Dedifferentiated amniotic fluid mesenchymal stem cell (primary cell): ENCODE data around the gene CRY2.
"Not testable (repeated sequence)": the region's sequence is repeated elsewhere in the genome, so short reads cannot be mapped to it uniquely, and the experiment has no call there.

Source experiments
- DNase-seq: peaks from one replicate; pipeline ENCODE4 v3.0.0-alpha.2; 2016; ENCODE audit errors: extremely low spot score

CRY2 gene

DNA sequence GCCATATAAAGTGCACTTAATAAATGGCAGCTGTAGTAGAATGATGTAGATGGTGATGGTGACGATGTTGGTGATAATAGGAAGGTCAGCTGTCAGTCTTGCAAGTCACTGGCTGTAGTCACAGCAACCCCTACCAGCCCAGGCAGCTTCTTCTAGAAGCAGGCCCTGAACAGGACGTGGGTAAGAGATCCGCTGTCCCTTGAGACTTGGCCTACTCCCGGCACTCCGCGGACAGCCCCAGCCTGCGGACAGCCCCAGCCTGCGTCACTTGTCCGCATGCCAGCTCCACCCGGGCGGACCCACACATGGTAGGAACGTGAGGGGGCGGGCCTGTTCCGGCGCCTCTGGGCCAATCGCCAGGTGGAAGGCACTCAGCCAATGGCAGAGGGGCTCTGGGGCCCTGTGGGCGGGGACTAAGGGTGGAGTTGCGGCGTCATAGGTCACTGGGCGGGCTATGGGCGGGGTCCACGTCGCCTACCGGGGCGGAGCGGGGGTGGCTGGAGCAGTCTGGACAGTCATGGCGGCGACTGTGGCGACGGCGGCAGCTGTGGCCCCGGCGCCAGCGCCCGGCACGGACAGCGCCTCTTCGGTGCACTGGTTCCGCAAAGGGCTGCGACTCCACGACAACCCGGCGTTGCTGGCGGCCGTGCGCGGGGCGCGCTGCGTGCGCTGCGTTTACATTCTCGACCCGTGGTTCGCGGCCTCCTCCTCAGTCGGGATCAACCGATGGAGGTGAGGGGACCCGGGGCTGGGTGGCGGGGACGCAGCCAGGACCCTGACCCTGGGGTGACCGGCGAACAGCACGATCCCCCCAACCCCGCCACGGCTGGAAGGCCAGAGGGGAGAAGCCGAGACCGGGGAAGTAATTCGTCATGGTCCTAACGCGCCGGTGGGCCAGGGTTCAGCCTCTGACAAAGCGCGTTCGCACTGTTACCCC, at the start of gene CRY2:
CRY2 (plus strand) TSS at position 502 of the 937 bp plus-strand sequence; CDS start at position 518, 16 bp downstream.
- DNase-seq: peak; percentile 96

DNA sequence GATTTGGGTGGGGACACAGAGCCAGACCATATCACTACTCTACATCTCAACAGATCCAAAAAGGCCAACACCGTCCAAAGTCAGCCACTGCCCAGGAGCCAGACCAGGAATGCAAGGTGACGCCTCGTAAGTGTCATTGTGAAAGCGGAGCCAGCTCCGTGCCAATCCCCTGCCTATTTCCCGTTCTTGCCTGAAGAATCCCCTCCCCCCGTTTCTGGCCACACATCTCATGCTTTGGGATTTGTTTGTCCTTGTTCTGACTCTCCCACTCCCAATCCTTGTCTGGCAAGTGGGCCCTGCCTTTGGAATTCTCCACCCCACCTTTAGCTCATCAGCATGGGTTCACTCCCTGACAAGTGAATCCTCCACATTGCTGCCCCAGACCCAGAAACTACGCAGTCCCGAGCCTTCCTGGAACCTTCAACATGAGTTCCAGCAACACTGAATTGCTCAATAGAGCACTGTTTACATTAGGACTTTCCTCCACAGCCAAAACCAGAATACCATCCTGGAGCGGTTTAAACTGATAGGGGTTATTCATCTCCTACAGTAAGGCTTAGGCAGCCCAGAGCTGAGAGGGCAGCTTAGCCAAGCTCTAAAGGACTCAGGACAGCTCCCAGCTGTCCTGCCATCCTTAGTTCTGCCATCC, 48.4 kb upstream of the CRY2 start:
- no peak for DNase-seq

DNA sequence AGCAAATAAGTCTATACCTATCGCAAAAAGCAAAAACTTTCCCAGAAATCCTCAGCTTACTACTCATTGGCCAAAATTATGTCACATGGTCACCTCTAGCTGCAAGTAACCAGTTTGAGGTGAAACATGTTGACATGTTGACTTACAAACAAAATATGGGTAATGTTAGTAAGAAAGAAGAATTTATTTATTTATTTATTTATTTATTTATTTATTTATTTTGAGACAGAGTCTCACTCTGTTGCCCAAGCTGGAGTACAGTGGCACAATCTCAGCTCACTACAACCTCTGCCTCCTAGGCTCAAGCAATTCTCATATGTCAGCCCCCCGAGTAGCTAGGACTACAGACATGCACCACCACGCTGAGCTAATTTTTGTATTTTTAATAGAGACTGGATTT, 47.7 kb upstream of the CRY2 start:
- DNase-seq: no peak

DNA sequence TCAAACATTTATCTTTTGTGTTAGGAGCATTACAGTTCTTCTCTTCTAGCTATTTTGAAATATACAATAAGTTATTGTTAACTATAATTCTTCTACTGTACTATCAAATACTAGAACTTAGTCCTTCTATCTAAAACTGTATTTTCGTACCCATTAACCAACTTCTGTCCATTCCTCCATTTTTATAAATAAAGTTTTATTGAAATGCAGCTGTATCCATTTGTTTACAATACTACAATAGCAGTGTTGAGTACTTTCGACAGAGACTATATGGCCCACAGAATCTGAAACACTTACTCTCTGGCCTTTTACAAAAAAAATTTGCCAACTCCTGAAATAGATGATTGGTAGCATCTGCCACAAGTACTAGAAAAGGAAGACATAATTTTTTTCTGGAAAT, 47.0 kb upstream of the CRY2 start:
- DNase-seq: no peak

DNA sequence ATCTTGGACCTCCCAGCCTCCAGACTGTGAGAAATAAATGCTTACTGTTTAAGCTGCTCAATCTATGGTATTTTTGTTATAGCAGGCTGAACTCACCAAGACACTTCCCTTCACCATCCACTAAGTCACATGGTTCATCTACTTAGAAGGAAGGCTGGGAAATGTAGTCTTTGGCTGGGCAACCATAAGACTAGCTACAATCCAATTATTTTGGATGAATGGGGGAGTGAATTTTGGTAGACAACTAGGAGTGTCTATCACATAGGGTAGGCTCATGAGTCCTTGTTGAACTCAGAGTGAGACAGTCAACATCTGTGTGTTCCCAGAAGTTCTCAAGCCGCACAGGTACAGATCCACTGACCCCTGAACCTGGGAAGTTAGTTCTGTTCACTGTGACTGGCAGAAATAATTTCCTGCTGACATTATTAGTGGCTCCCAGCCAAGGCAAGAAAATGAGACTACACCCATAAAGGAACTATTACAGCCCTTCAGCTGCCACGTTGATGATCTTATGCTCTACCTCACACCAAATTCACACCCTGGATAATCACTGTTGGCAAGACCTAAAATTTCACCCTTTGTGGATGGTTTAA, 45.5 kb upstream of the CRY2 start:
- no peak for DNase-seq

DNA sequence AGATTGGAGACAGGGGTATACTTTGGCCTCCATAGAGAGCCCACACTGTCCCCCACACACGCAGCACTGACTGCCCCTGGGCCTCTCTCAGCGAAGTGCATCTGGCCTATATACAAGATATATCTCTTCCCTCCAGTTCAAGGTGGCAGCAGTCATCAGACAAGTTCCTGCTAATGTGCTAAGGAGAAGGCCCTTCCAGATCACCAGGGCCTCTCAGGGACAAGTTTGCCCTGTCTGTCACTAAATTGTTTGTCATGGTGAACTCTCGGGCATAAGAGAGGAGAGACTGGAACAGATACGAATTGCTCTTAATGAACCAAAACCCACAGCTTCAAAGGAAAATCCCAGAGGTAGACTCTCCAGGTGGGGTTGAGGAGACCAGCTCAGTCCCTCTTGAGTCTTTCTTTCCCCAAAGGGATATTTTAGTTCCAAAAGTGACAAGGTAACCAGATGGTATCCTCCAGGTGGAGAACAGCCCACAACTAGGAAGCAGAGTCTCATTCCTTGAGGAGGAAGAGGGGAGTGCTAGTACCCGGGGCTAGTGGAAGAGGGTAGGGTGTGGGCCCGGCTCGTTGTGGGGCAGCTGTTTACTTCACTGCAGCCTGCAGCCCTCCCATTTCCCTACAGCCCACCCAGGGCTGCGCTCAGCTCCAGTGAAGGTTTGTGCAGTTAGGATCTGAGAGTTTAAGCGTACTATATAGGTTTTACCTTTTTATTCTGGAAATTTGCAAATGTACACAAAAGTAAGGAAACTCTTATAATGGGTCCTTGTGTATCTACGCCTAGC, 44.6 kb upstream of the CRY2 start:
- no peak for DNase-seq

DNA sequence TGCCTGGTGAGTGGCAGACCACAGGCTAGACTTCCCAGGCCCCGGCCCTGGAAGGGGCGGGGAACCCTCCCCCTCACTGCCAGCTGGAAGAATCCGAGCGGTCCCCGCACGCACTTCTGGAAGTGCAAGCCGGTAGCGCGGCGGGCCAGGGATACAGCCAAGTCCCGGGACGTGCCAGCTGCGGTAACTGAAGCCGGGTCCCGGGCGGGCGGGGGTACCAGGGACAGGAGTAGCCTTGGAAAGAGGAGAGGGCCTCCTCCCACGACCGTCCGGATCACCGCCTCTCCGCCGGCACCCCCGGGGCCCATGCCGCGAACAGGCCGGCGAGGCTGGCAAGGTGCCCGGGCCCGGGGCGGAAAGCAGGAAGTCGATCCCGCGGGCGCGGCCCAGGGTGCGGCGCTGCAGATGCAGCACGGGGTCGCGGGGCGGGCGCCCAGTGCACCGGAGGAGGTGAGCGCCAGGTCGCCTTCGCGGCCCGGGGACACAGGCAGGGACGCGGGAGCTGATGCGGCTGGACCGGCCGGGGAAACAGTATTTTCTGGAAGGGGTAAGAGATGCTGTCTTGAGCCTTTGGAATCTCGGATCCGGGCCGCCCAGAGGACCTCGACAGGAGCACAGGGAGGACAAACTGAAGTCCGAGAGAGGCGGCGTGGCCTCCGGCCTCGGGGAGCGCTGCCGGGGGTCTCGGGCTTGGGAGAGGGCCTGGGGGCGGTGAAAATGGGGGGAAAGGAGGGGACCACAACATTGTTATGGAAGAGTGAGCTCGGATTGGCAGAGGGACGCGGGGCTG, 43.1 kb upstream of the CRY2 start:
- DNase-seq: peak; percentile 25

DNA sequence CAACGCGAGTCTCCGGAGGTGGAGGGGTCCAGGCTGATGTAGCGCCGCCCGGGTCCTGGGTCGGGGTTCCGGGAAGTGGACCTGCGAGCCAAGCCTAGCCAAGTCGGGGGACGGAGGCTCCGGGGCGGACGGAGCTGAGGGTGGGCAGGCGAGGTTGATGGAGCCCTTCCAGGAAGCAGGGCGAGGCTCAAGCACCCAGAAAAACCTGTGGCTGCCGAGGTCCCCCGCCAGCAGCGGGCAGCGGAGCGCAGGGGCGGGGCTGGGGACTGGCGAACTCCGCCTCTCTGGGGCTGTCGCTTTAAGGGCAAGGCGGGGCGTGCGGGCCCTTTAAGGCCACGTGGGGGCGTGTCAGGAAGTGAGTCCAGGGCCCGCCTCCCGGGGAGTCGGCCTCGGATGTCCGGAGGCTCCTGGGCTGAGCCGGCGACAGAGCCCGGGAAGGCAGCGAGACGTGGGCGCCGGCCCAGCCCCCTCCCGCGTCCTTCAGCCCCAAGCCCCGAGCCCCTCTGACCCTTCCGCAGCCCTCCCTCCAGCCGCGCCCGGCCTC, 42.4 kb upstream of the CRY2 start, which contains the start of gene SLC35C1:
SLC35C1 (plus strand) TSS at position 389 of the 544 bp plus-strand sequence. CDS start 653 bp downstream, outside the sequence.
- peak; percentile 95 for DNase-seq

DNA sequence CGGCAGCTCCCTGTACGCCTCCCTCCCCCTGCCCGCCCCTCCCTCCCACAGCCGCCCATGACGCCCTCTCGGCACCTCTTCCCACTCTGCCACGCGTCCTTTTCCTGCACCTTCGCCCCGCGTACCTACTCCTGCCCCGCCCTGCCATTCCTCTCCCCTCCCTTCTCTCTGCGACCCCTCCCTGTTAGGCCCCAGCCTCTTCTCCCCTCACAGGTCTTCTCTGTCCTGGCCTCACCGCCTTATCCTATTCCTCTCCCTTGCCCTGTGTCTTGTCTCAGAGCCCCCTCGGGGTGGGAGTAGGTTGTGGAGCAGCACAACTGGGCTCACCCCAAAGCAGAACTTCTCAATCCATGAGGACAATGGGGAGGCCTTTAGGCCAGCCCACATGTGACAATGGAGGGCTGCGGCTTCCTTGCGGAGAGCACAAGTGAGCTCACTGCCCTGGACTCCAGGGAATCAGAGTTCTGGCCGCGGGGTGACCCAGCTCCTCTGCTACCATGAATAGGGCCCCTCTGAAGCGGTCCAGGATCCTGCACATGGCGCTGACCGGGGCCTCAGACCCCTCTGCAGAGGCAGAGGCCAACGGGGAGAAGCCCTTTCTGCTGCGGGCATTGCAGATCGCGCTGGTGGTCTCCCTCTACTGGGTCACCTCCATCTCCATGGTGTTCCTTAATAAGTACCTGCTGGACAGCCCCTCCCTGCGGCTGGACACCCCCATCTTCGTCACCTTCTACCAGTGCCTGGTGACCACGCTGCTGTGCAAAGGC, 41.8 kb upstream of the CRY2 start:
- DNase-seq: no peak

DNA sequence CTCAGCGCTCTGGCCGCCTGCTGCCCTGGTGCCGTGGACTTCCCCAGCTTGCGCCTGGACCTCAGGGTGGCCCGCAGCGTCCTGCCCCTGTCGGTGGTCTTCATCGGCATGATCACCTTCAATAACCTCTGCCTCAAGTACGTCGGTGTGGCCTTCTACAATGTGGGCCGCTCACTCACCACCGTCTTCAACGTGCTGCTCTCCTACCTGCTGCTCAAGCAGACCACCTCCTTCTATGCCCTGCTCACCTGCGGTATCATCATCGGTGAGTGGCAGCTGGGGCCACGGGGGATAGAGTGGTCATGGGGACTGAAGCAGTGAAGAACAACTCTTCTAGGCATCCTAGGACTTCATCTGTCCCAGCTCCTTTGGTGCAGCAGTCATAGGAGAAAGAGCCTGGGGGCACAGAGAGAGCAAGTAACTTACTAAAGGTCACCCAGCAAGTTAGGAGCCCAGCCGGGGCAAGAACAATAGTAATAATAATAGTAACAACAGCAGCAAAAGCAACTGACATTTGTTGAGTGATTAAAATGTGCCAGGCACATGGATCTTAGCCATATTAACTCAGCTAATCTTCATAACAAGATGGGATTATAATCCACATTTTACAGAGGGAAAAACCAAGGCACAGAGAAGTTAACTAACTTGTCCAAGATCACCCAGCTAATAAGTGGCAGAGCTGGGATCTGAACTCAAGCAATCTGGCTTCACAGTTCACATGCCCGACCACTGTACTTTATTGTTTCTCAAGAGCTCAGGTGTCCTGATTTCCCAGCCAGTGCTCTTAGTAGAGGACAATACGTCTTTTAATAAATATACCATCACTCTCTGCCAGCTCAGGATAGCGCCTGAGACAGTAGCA, 41.0 kb upstream of the CRY2 start:
- DNase-seq: no peak

DNA sequence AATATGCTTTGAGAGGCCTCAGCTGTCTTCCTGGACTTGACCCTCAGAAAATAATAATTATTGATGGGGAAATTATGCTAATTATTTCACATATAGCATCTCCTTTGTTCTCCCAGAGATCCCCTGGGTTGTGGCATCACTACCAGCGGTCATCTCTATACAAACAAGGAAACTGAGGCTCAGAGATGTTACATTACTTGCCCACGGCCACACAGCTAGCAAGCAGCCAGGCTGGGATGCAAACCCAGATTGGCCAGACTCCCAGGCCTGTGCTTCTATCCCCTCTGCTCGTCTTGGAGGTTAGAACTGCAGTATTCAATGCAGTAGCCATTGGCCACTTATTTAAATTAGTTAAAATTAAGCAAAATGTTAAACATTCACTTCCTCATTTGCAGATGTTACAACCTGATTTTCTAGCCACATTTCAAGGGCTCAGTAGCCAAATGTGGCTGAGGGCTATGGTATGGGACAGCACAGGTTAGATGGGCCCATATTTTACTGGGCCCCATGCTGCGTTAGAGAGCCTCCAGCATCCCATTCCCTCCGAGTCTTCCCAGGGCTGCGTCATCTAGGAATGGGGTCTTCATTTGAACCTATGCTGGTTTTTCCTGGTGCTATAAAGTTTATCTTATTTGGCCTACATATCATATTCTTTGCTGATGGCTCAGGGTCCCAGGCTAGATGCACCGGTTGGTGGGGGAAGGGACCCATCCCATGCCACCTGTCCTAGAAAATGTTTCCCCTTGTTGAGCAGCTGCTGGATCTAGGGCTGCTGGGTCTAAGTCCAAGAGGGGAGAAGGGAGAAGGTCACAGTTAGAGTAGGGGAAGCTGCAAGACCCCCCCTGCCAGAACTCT, 40.1 kb upstream of the CRY2 start:
- DNase-seq: no peak

DNA sequence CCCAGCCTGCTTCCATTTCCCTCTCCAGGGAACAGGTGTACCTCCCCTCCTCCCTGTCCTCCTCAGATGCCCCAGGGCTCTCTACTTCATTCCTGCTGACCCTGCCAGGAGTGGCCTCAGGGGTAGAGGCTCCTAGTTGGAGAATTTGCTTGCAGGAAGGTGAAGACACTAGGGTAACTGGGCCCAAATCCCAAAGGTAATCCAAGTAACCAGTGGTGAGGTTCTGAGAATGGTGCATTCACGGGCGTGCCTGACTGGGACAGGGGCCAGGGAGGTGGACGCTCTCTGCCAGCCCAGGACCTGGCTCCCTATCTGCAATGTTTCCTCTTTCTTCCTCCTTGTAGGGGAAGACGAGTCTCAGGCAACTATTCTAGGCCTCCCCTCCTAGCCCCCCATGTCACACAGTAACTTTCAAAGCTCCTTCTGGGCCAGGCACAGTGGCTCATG, 39.5 kb upstream of the CRY2 start:
- DNase-seq: no peak

DNA sequence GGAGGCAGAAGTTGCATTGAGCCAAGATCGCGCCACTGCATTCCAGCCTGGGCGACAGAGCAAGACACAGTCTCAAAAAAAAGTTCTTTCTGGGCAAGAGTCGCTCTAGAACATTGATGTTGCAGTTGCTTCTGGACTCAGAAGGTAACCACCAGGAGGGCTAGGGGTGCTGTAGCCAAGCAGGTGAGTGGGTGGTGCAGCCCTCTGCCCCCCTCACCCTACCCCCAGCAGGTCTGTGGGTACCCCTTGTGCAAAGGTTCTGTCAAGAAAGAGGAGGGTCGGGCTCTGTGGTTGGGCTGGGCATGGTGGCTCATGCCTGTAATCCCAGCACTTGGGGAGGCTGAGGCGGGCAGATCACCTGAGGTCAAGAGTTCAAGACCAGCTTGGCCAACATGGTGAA, 38.8 kb upstream of the CRY2 start:
- not testable (repeated sequence) for DNase-seq

DNA sequence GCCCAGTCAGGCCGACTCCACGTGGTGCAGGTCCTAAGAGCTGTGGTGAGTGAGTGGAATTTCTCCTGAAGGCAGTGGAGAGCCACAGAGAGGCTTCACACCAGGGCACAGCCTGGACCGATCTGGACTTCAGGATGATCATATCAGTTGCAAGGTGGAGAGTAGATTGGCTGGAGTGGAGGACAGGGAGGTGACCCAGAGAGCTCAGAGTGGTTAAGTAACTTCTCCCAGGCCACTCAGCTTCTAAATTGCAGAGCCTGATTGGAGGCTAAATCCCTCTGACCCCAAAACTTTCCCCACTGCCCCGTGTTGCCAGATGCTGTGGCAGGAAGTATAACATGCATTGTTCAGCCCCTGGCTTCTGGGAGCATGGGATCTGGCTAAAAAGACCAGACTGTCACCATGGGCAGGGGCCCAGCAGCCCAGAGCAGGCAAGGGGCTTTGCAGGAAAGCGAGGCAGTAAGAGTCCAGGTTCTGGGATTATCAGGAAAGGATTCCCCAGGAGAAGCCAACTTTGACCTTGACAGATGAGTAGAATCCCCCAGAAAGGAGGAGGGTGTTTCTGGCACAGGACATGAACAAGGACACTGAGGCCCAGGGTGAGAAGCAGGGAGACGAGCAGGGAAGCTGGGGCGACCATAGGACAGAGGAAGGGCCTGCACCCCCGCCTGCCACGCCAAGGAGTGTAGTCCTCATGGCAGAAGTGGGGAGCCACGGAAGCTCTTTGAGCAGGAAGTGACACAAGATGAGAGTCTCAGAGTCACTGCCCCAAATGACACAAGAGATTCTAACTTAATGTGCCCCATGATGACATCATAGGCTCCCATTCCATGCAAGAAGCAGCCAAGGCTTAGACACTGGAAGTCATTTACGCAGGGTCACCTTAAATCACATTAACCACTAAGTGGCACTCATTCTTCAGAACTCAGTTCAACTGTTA, 37.5 kb upstream of the CRY2 start:
- DNase-seq: no peak

DNA sequence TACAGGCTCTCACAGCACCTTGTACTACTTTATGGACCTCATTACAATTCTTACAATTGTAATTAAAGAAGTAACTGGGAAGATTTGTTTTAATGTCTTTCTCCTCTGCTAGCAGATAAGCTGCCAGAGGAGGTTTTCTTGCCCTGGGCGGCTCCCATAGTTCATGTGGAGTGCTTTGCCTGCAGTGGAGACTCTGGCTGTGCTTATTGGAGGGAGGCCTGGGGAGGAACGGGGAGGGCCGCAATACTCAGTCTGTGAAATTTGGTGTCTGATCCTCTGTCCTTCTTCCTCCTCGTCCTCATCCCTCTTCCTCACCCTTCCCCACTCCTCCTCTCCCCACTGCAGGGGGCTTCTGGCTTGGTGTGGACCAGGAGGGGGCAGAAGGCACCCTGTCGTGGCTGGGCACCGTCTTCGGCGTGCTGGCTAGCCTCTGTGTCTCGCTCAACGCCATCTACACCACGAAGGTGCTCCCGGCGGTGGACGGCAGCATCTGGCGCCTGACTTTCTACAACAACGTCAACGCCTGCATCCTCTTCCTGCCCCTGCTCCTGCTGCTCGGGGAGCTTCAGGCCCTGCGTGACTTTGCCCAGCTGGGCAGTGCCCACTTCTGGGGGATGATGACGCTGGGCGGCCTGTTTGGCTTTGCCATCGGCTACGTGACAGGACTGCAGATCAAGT, 36.7 kb upstream of the CRY2 start:
- DNase-seq: no peak

DNA sequence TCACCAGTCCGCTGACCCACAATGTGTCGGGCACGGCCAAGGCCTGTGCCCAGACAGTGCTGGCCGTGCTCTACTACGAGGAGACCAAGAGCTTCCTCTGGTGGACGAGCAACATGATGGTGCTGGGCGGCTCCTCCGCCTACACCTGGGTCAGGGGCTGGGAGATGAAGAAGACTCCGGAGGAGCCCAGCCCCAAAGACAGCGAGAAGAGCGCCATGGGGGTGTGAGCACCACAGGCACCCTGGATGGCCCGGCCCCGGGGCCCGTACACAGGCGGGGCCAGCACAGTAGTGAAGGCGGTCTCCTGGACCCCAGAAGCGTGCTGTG, 36.2 kb upstream of the CRY2 start:
- no peak for DNase-seq
